ENCODE data around the gene SWAP70. TPM values are rescaled to one million over a fixed set of nuclear protein-coding genes. Genes with fewer than 3 reads are reported as not detected.

Gene SWAP70
- total and polyA plus RNA-seq, 2 of the 8 experiments (the other 6 are each of a cell fraction or from before 2014, with no cell fraction given): 14.8 to 37.5 TPM

GRCh38 chr11:9773524-9773923 lies 109.6 kb downstream of the SWAP70 start:
- H3K4me2 ChIP-seq (ENCODE audit: insufficient read depth in 1 of 2, low read depth in 2 of 2, low read length in 2 of 2): no peak overlapping the region

More at GRCh38 chr11:9773524-9773923, 109.6 kb downstream of the SWAP70 start:
- H3K18ac ChIP-seq (ENCODE audit: extremely low read depth, low read length): no peak overlapping the region
- no peak overlapping the region for H3K4me3 ChIP-seq (ENCODE audit: extremely low read depth in 1 of 4, insufficient read depth in 2 of 4, low read depth in 3 of 4, low read length in 4 of 4)
- H2AK5ac ChIP-seq (ENCODE audit: low read depth, low read length): no peak overlapping the region
- no peak overlapping the region for H2BK12ac ChIP-seq (ENCODE audit: low read depth, low read length)
- H3K9me3 ChIP-seq (ENCODE audit: insufficient read depth in 2 of 2, low read depth in 1 of 2, low read length in 1 of 2): no peaks in the 10 kb centered on the region
- no peak overlapping the region for H3K23ac ChIP-seq (ENCODE audit: insufficient read length)
- POLR2A ChIA-PET (ENCODE audit: partially characterized antibody): no interaction called here
- peaks cover 2 to 10% (median 6%) of the 10 kb centered on the region in 4 experiments; a peak in 6 of 7 replicates for H3K4me1 ChIP-seq (replicated peaks in 1 of 4; ENCODE audit: control insufficient read depth in 3 of 4, insufficient read depth in 4 of 4, low read length in 3 of 4)
- no peak overlapping the region for H3K4ac ChIP-seq (replicated peaks; ENCODE audit: insufficient read length, low read depth, low read length)
- no peaks in the 10 kb centered on the region for H3K79me2 ChIP-seq (ENCODE audit: control insufficient read depth in 1 of 2, insufficient read depth in 2 of 2, low read length in 2 of 2)
- FAIRE-seq: no peak
- no peak overlapping the region for H2BK5ac ChIP-seq (ENCODE audit: low read depth, low read length)
- no peak for TF ChIP-seq SP2 (IDR thresholded peaks at IDR 0.05; ENCODE audit: low read length)
- no peak for TF ChIP-seq USF2 (IDR thresholded peaks at IDR 0.05; ENCODE audit: low read length)
- no peak for TF ChIP-seq RNF2 (IDR thresholded peaks at IDR 0.05; ENCODE audit: borderline replicate concordance, low read depth, low read length, missing control alignments, poor library complexity, severe bottlenecking)
- no peak for TF ChIP-seq NRF1 (IDR thresholded peaks at IDR 0.05; ENCODE audit: low read depth, low read length)
- TF ChIP-seq TAF7 (optimal IDR thresholded peaks at IDR 0.05; ENCODE audit: borderline replicate concordance, low read depth, low read length): no peak
- no peak for TF ChIP-seq SP1 (IDR thresholded peaks at IDR 0.05; ENCODE audit: low read depth, low read length)
- TF ChIP-seq KDM1A (IDR thresholded peaks at IDR 0.05; ENCODE audit: borderline replicate concordance, low read length): no peak
- TF ChIP-seq ATF3 (IDR thresholded peaks at IDR 0.05; ENCODE audit: insufficient read depth, low read depth, low read length): no peak
- TF ChIP-seq RFX5 (IDR thresholded peaks at IDR 0.05; ENCODE audit: borderline replicate concordance, low read depth, low read length): no peak
- no peak for TF ChIP-seq JUND (IDR thresholded peaks at IDR 0.05; ENCODE audit: low read length)
- TF ChIP-seq RBBP5 (IDR thresholded peaks at IDR 0.05; ENCODE audit: borderline replicate concordance, low read depth, low read length): no peak
- no peak for TF ChIP-seq TEAD4 (IDR thresholded peaks at IDR 0.05; ENCODE audit: low read depth, low read length)
- H4K5ac ChIP-seq (ENCODE audit: insufficient read length, low read depth, low read length): no peak overlapping the region
- no peaks in the 10 kb centered on the region for H4K20me1 ChIP-seq (replicated peaks in 1 of 2; ENCODE audit: control insufficient read depth in 1 of 2, insufficient read depth in 2 of 2, low read length in 2 of 2)
- H2BK120ac ChIP-seq (replicated peaks; ENCODE audit: low read depth, low read length): no peak overlapping the region
- no peaks in the 10 kb centered on the region for H3K23me2 ChIP-seq (ENCODE audit: low read depth, low read length)
- no peak overlapping the region for H3K9ac ChIP-seq (replicated peaks in 1 of 4; ENCODE audit: extremely low read depth in 1 of 4, low read depth in 3 of 4, low read length in 3 of 4)
- H3K56ac ChIP-seq (replicated peaks; ENCODE audit: insufficient read length, low read depth, low read length): no peak overlapping the region
- H3K14ac ChIP-seq (ENCODE audit: insufficient read length): no peak overlapping the region
- no peak overlapping the region for H4K91ac ChIP-seq (replicated peaks; ENCODE audit: insufficient read length, low read length)
- CTCF ChIA-PET (ENCODE audit: partially characterized antibody): interaction anchor here (0.6 to 0.7 kb wide), 4 partner anchors 14 to 268 kb away, joined by 3 to 5 read pairs (median 3); no protein-coding TSS in a partner anchor
- WGBS, 2 experiments (ENCODE audit: extremely low coverage in 1 of 2, insufficient coverage in 1 of 2, insufficient read length in 1 of 2, insufficient replicate concordance in 2 of 2, low coverage in 1 of 2, low lambda C conversion rate in 2 of 2, missing lambda C conversion rate in 1 of 2): 88% methylated on average over 2 of the region's 2 CpGs; no CpG with 5 or more reads in 1 of the 2 experiments
- no peaks in the 10 kb centered on the region for H3K27me3 ChIP-seq (replicated peaks in 1 of 4; ENCODE audit: control insufficient read depth in 3 of 4, extremely low read depth in 1 of 4, insufficient read depth in 3 of 4, low read length in 3 of 4)
- no peak overlapping the region for H2AFZ ChIP-seq (ENCODE audit: low read length)
- H2BK15ac ChIP-seq (ENCODE audit: low read length): no peak overlapping the region
- no peak overlapping the region; the same call in 1 of the 2 replicates for H2BK20ac ChIP-seq (ENCODE audit: low read length)
- H3K36me3 ChIP-seq (ENCODE audit: control insufficient read depth in 2 of 4, insufficient read depth in 4 of 4, low read length in 3 of 4): no peaks in the 10 kb centered on the region
- H3K79me1 ChIP-seq (ENCODE audit: low read depth, low read length): no peaks in the 10 kb centered on the region
- H4K8ac ChIP-seq (ENCODE audit: extremely low read depth, insufficient read depth, low read length): no peak overlapping the region
- DNase-seq (ENCODE audit: low read depth in 1 of 2, low spot score in 2 of 2): no peak
- H3K27ac ChIP-seq (ENCODE audit: low read depth, low read length): no peak overlapping the region
